Mesothelial cell of epicardium (in vitro differentiated cells): ENCODE measurements around the gene HOMER2. TPM values are rescaled to one million over a fixed set of nuclear protein-coding genes. Genes with fewer than 3 reads are reported as not detected.

ENCODE experiments used
- DNase-seq, 2 experiments: peaks; one replicate each; pipeline ENCODE4 v3.0.0; 2021; ENCODE audit warnings: low spot score in 2 of 2; ENCODE audit not compliant: unreplicated experiment in 2 of 2
- H3K27ac Mint-ChIP-seq: 2 replicates; pipeline ENCODE4 v1.8.0; 2021; ENCODE audit warnings: mixed read lengths
- H3K27me3 Mint-ChIP-seq: 2 replicates; pipeline ENCODE4 v1.8.0; 2021; ENCODE audit warnings: low read depth, mixed read lengths
- H3K36me3 Mint-ChIP-seq: 2 replicates; pipeline ENCODE4 v1.8.0; 2021; ENCODE audit warnings: mixed read lengths
- H3K4me1 Mint-ChIP-seq: 2 replicates; pipeline ENCODE4 v1.8.0; 2021; ENCODE audit warnings: mixed read lengths
- H3K4me3 Mint-ChIP-seq: 2 replicates; pipeline ENCODE4 v1.8.0; 2021; ENCODE audit warnings: mild to moderate bottlenecking, moderate library complexity, mixed read lengths
- H3K9me3 Mint-ChIP-seq: 2 replicates; pipeline ENCODE4 v1.8.0; 2021; ENCODE audit warnings: mixed read lengths
- total RNA-seq: library from RNA; stranded (reverse); gene quantifications from 3 replicates; pipeline ENCODE4 v1.2.1, GENCODE V29; 2021
- TF ChIP-seq, protein P1 (sequence below): fragments of 200-600 bp; sonication (generic); IDR thresholded peaks from one replicate; pipeline ENCODE4 v1.5.0; 2021; ENCODE audit warnings: antibody characterized with exemption; ENCODE audit not compliant: unreplicated experiment

Gene HOMER2
- total RNA-seq, 1 donor from 2014 or later = 15.9 TPM

DNA sequence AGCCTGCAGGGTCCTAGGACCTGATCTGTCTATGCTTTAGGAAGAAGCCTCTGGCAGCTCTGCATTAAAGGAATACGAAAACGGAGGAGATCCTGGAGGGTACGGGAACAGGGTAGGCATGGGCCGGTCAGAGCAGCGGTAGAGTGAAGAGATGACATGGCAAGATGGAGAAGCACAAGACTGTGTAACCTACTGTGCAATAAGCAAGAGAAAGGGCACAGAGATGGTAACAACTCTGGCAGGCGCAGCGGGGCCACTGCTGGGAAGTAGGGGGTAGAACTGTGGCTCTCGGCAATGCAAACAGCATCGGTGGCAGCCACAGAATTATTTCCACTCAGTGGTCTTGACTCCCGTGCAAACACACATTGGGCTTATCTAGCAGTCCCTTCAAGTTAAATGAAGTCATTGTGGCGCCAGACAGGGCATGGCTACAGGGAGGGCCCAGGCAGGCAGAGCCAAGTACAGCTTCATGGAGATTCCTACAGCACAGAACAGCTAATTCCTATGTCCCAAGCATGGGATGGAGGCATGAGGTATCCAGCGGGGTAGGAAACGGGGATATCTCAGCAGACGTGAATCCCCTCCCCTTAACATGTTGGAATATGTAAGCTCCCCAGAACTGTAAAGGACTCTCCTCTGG, 114.3 kb downstream of the HOMER2 start:
- no peak for DNase-seq
- TF ChIP-seq, protein P1, sequence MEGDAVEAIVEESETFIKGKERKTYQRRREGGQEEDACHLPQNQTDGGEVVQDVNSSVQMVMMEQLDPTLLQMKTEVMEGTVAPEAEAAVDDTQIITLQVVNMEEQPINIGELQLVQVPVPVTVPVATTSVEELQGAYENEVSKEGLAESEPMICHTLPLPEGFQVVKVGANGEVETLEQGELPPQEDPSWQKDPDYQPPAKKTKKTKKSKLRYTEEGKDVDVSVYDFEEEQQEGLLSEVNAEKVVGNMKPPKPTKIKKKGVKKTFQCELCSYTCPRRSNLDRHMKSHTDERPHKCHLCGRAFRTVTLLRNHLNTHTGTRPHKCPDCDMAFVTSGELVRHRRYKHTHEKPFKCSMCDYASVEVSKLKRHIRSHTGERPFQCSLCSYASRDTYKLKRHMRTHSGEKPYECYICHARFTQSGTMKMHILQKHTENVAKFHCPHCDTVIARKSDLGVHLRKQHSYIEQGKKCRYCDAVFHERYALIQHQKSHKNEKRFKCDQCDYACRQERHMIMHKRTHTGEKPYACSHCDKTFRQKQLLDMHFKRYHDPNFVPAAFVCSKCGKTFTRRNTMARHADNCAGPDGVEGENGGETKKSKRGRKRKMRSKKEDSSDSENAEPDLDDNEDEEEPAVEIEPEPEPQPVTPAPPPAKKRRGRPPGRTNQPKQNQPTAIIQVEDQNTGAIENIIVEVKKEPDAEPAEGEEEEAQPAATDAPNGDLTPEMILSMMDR = no peak
- H3K4me3 Mint-ChIP-seq = no peak overlapping the region
- no peaks in the 10 kb centered on the region for H3K4me1 Mint-ChIP-seq
- no peak overlapping the region for H3K27ac Mint-ChIP-seq
- H3K36me3 Mint-ChIP-seq = peaks cover 42% of the 10 kb centered on the region
- no peaks in the 10 kb centered on the region for H3K27me3 Mint-ChIP-seq
- H3K9me3 Mint-ChIP-seq = peaks cover 13% of the 10 kb centered on the region

DNA sequence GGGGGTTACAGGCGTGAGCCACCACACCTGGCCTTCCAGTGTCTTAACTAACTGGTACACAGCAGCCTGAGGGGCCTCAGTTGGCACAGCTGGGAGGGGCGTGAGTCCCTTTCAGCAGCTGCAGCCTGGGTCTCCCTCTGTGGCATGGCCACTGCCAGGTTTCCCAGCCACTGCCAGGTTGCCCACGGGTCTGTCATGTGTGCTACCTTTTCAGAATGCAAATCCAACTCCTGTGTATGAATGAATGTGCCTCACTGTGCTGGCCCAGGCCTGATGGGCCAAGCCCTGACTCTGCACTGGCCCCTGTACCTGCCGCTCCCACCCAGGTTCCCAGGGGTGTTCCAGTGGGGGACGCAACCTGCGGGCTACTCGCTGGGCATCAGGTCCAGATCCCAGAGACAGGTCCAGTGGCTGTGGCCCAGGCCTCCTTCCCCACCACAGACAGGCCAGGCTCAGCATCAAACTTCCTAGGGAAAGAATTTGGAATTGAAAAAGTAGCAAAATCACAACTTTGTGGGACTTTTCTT, 117.1 kb downstream of the HOMER2 start:
- H3K4me3 Mint-ChIP-seq = no peak overlapping the region
- peaks cover 57% of the 10 kb centered on the region for H3K36me3 Mint-ChIP-seq
- H3K27ac Mint-ChIP-seq = no peak overlapping the region
- H3K27me3 Mint-ChIP-seq = no peaks in the 10 kb centered on the region
- H3K4me1 Mint-ChIP-seq = no peaks in the 10 kb centered on the region
- H3K9me3 Mint-ChIP-seq = peaks cover 8% of the 10 kb centered on the region
- no peak for DNase-seq
- TF ChIP-seq, protein P1 = no peak

DNA sequence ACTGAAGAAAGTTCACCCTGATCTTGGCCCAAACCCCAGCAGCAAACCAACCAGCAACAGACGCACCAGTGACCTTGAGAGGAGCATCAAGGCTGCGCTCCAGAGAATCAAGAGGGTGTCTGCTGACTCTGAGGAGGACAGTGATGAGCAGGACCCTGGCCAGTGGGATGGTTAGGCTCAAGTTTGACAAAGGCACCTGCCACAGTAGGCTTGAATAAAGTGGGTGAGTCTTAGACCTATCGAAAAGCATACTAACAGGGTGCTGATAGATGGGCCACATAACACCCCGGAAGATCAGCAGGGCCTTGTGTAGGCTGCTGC, 119.2 kb downstream of the HOMER2 start:
- Mint-ChIP-seq H3K36me3 (peaks cover 59% of the 10 kb centered on the region), H3K4me3 (no peak overlapping the region), H3K4me1 (no peaks in the 10 kb centered on the region), H3K27me3 (no peaks in the 10 kb centered on the region), H3K27ac (no peak overlapping the region), H3K9me3 (no peaks in the 10 kb centered on the region)
- TF ChIP-seq, protein P1 = no peak
- no peak for DNase-seq

DNA sequence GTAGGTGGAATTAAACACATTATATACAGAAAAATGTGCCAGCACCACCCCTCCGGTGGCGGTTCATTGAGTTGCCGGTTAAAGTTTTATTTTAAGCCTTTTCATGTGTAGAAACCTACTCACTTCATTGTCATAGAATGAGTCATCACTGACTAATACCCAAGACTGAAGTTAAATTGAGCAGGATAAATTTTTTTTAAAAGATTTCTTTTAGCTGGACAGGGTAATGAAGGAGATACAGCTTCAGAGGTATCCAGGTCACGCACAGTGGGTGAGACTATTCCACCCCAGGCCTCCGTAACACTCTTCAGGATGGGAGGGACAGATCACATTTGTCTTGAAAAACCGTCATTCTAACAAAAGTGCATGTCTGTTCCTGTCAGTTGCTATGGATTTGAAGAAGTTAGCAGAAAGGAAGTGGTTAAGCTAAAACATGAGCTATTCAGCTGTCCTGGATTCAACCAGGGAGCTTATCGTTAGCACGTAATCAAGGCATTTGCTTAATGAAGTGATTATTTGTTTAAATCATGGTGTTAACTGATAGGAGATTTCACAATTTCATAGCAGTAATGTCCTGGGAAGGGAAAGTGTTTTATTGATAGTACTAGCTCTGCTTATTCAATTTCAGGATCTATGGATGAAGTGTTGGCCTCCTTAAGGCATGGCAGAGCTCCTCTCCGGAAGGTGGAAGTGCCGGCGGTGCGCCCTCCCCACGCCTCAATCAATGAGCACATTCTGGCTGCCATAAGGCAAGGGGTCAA, 119.7 kb downstream of the HOMER2 start:
- H3K36me3 Mint-ChIP-seq = peaks cover 59% of the 10 kb centered on the region
- H3K27ac Mint-ChIP-seq = no peak overlapping the region
- H3K4me3 Mint-ChIP-seq = no peak overlapping the region

DNA sequence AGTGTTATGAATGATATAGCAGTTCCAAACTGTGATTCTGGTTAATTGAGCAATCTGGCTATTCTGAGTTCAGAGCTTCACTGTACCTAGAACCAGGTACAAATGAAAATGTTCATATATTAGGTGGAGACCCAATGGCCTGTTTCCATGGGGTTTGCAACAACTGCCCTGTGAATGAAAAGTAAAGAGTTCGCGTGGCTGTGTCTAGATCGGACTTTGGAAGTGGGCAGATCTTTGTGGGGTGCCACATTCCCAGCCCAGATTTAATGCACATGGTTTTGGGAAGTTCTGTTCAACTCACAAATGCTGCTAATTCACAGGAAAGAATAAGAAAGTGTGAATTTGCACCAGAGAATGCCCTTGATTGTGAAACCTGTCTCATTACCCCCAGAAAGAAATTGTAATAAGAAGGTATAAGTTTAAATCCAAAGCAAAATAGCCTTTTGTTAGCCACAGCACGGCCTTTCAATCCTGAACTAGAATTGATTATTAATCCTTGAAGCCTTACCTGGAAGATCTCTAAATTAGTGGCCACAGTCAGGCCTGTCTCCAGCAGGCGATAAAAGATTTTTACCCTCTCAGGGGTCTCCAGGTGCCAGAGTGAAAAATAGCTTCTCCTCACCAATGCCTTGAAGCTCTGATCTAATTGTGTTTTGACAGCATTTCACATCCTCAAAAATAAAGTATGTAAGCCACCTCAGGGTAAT, 120.5 kb downstream of the HOMER2 start:
- no peaks in the 10 kb centered on the region for H3K27me3 Mint-ChIP-seq
- H3K4me1 Mint-ChIP-seq = no peaks in the 10 kb centered on the region
- TF ChIP-seq, protein P1 = no peak
- no peak overlapping the region for H3K4me3 Mint-ChIP-seq
- peaks cover 53% of the 10 kb centered on the region for H3K36me3 Mint-ChIP-seq
- H3K9me3 Mint-ChIP-seq = no peaks in the 10 kb centered on the region
- H3K27ac Mint-ChIP-seq = no peak overlapping the region
- no peak for DNase-seq

More for the DNA sequence above, 119.7 kb downstream of the HOMER2 start:
- TF ChIP-seq, protein P1 = peak; percentile 20
- Mint-ChIP-seq H3K27me3 (no peaks in the 10 kb centered on the region), H3K9me3 (no peaks in the 10 kb centered on the region), H3K4me1 (no peaks in the 10 kb centered on the region)
- no peak for DNase-seq
